Measurements from ENCODE around the gene PML. TPM values are rescaled to one million over a fixed set of nuclear protein-coding genes. Genes with fewer than 3 reads are reported as not detected.

Gene PML
- total and polyA plus RNA-seq, 8 donors = 16.0 to 170 (median 30.7) TPM

DNA sequence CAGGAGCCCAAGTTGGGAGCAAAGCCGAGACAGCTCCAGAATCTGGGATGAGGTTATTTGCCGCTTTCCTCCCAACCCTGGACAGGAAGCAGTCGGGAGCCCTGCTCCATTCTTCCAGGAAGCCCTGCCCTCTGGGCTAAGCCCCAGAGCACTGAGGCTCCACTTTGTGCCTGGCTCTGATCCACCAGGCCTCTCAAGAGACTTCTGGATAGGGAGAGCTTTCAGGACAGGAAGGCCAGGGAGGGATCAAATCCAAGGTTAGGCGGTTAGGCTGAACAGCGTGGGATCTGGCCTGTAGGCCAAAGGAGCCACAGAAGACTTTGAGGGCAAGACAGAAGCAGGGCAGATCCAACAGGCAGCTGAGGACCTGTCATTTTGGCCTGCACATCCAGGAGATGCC is 3.3 kb upstream of the PML start:
- intact Hi-C loops (cut with DNase I; ENCODE audit: low total_unique reads) = no loop called here
- H3K27me3 ChIP-seq = no peaks in the 10 kb centered on the region
- H3K27ac ChIP-seq = peak overlapping the region; percentile 81 to 96 (median 89)
- DNase-seq = peak in 1 of 2 donors; percentile 62
- peak overlapping the region; percentile 65 to 88 (median 78) for H3K4me3 ChIP-seq
- no peaks in the 10 kb centered on the region for H3K9me3 ChIP-seq
- WGBS, 5 donors = 21 to 46% (median 31%) methylated on average over 5 of the region's 5 CpGs
- peaks cover 0 to 21% (median 9%) of the 10 kb centered on the region in 4 donors for H3K36me3 ChIP-seq
- TF ChIP-seq POLR2AphosphoS5 (IDR thresholded peaks at IDR 0.05) = peak in 2 of 3 donors; percentile 11 to 59
- TF ChIP-seq, protein P1, sequence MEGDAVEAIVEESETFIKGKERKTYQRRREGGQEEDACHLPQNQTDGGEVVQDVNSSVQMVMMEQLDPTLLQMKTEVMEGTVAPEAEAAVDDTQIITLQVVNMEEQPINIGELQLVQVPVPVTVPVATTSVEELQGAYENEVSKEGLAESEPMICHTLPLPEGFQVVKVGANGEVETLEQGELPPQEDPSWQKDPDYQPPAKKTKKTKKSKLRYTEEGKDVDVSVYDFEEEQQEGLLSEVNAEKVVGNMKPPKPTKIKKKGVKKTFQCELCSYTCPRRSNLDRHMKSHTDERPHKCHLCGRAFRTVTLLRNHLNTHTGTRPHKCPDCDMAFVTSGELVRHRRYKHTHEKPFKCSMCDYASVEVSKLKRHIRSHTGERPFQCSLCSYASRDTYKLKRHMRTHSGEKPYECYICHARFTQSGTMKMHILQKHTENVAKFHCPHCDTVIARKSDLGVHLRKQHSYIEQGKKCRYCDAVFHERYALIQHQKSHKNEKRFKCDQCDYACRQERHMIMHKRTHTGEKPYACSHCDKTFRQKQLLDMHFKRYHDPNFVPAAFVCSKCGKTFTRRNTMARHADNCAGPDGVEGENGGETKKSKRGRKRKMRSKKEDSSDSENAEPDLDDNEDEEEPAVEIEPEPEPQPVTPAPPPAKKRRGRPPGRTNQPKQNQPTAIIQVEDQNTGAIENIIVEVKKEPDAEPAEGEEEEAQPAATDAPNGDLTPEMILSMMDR (IDR thresholded peaks at IDR 0.05) = no peak
- H3K4me1 ChIP-seq = peaks cover 57 to 88% (median 69%) of the 10 kb centered on the region in 4 donors

DNA sequence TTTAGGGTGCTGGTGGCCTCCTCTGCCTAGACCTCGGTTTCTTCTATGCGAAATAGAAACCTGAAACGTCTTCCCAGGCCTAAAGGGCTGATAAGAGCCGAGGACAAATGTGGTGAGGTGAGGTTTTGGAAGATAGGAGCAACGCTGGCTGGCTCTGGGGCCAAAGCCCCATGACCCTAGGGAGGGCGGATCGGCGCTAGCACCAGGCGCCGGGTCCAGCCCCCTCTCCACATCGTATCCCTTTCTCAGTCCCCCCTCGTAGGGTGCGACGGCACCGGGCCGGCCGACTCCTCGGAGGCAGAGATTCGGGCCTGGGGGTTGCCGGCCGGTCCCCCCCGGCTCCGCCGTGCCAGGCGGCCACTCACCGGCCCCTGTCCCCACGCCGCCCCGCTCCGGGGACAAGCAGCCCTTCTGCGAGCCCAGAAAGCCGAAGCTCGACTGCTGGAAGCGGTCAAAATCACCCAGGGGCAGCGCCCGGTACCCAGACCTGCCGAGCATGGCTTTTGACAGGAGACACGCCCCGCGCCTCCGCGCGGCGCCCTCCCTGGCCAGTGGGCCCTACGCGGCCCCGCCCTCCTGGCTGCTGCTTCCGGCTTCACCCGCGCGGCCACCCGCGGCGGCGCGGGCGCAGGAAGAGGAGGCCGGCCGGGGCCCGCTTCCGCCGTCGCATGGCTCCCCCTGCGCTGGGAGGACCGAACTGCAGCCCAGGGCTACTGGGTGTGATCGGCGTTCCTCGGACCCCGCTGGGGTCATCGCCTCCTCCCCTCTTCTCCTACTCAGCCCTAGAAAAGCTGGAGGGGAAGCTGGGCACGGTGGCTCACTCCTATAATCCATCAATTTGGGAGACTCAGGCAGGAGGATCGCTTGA is 2.6 kb upstream of the PML start, which contains the start of gene STOML1:
Gene STOML1, minus strand, starts transcription at position 570 of the 868 bp plus-strand sequence. Its CDS starts 72 bp downstream, at position 498.
- DNase-seq = peak; percentile 94 to 98
- 0 to 1% (median 1%) methylated on average over 30 to 72 of the region's 72 CpGs for WGBS, 5 donors
- Histone ChIP-seq H3K9me3 (no peaks in the 10 kb centered on the region), H3K36me3 (peaks cover 0 to 14% (median 6%) of the 10 kb centered on the region in 4 donors), H3K27me3 (no peaks in the 10 kb centered on the region), H3K4me3 (peak within 1 kb of the TSS; percentile 65 to 88 (median 78)), H3K27ac (peak within 1 kb of the TSS; percentile 81 to 96 (median 89)), H3K4me1 (peaks cover 58 to 88% (median 75%) of the 10 kb centered on the region in 4 donors)
- intact Hi-C loops (cut with DNase I; ENCODE audit: low total_unique reads) = no loop called here
- TF ChIP-seq POLR2A (IDR thresholded peaks at IDR 0.05) (no peak), POLR2AphosphoS5 (IDR thresholded peaks at IDR 0.05) (peak; percentile 67 to 89 (median 72)), EP300 (IDR thresholded peaks at IDR 0.05) (no peak)
- TF ChIP-seq, protein P1 (IDR thresholded peaks at IDR 0.05) = peak in 5 of 7 experiments; percentile 71 to 98 (median 86)

DNA sequence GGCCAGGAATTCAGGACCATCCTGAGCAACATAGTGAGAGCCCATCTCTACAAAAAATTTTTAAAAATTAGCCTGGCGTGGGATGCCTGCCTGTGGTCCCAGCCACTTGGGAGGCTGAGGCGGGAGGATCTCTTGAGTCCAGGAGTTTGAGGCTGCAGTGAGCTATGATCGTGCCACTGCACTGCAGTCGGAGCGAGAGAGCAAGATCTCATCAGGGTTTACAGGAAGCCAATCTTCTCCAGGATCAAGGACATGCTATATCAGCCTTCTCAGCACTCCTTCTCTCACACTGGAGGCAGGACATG is 2.0 kb upstream of the PML start:
- DNase-seq = no peak
- Histone ChIP-seq H3K36me3 (peaks cover 0 to 13% (median 6%) of the 10 kb centered on the region in 4 donors), H3K9me3 (no peaks in the 10 kb centered on the region), H3K4me1 (peaks cover 59 to 88% (median 79%) of the 10 kb centered on the region in 4 donors), H3K27me3 (no peaks in the 10 kb centered on the region), H3K4me3 (peak overlapping the region; percentile 65 to 88 (median 78)), H3K27ac (peak overlapping the region; percentile 65 to 96 (median 89))
- TF ChIP-seq, protein P1 (IDR thresholded peaks at IDR 0.05) = no peak
- no peak for TF ChIP-seq POLR2A (IDR thresholded peaks at IDR 0.05)
- TF ChIP-seq EP300 (IDR thresholded peaks at IDR 0.05) = no peak
- no peak for TF ChIP-seq POLR2AphosphoS5 (IDR thresholded peaks at IDR 0.05)
- WGBS, 5 donors = 74 to 89% (median 81%) methylated on average over 5 of the region's 5 CpGs
- intact Hi-C loops (cut with DNase I; ENCODE audit: low total_unique reads) = no loop called here

DNA sequence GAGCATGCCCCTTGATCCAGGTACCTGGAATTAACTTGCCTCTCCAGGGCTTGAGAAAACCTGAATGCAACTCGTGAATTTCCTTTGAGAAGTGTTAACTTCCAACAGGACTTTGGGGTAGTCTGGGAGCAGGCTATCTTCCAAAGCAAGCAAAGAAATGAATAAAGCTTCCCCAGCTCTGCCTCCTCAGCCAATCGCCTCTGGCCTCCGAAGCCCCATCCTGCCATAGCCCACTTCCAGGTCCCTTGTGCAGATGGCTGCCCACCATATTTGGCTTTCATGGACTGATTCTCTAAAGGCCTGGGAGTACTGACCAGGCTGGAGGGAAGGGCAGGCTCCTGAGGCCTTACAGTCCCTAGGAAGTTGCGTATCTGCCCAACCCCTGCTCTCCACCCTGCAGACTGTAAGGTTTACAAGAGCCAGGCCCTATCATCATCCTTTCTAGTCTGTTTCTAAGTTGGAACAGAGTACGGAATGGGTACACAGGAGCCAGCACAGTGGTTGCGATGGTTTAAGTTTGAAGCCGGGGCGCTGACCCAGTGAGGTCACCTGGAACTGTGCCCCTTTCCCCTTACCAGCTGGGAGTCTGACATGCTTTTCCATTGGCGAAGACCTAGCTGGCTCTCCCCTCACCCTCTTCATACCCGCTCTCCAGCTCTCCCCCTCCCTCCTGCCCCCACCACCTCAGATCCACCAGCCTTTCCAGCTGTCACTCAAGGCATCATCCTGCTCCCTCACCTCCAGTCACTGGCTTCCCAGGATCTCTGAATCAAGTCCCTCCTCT is 1.1 kb upstream of the PML start:
- 87 to 97% (median 91%) methylated on average over 10 of the region's 10 CpGs for WGBS, 5 donors
- Histone ChIP-seq H3K4me1 (peaks cover 64 to 88% (median 81%) of the 10 kb centered on the region in 4 donors), H3K9me3 (no peaks in the 10 kb centered on the region), H3K4me3 (peak overlapping the region; percentile 63 to 89 (median 76)), H3K27me3 (no peaks in the 10 kb centered on the region), H3K27ac (peak overlapping the region in 4 of 5 donors; percentile 96), H3K36me3 (peaks cover 6 to 13% (median 10%) of the 10 kb centered on the region in 4 donors)
- intact Hi-C loops (cut with DNase I; ENCODE audit: low total_unique reads) = no loop called here
- TF ChIP-seq EP300 (IDR thresholded peaks at IDR 0.05) = no peak
- DNase-seq = no peak

All from stomach (tissue), 9 donors.